Non-pigmented ciliary epithelial cell (primary cell): Measurements from ENCODE around the gene HDAC1.
"Not testable (repeated sequence)": the region's sequence is repeated elsewhere in the genome, so short reads cannot be mapped to it uniquely, and the experiment has no call there.

Experiments used
- DNase-seq: peaks from one replicate; pipeline ENCODE4 v3.0.0-alpha.2; 2010; ENCODE audit warnings: low read depth

HDAC1 gene

GRCh38 chr1:32291708-32292538 is at the start of gene HDAC1:
HDAC1 (plus strand) TSS chr1:32292083; CDS start chr1:32292170, 87 bp downstream.
- peak; percentile 51 for DNase-seq

- DNase-seq, result no peak
Observed at GRCh38 chr1:32242341-32242851, 49.5 kb upstream of the HDAC1 start.

DNA sequence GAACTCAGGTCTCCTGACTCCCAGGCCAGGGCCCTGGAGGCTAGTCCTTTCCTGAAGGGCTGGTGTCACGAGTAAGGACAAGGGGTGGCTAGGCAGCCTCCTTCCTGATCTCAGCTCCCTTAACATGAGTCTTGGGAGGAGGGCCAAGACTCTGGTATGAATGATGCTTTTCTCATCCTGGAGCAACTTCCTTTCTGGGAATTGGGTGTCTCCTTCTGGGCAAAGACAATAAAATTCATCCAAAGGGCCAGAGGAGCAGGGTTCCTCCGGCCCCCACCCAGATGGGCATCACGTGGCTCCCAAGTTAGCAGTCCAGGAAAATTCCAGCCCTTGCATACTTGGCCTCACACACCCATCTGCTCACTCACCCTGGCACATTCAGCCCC is 45.0 kb upstream of the HDAC1 start, which contains the start of gene FAM167B:
TSS of gene FAM167B (plus strand) at position 335 of the 386 bp plus-strand sequence. CDS start 200 bp downstream, outside the sequence.
- DNase-seq, result no peak

GRCh38 chr1:32247452-32247851 is 44.4 kb upstream of the HDAC1 start:
- no peak for DNase-seq

DNA sequence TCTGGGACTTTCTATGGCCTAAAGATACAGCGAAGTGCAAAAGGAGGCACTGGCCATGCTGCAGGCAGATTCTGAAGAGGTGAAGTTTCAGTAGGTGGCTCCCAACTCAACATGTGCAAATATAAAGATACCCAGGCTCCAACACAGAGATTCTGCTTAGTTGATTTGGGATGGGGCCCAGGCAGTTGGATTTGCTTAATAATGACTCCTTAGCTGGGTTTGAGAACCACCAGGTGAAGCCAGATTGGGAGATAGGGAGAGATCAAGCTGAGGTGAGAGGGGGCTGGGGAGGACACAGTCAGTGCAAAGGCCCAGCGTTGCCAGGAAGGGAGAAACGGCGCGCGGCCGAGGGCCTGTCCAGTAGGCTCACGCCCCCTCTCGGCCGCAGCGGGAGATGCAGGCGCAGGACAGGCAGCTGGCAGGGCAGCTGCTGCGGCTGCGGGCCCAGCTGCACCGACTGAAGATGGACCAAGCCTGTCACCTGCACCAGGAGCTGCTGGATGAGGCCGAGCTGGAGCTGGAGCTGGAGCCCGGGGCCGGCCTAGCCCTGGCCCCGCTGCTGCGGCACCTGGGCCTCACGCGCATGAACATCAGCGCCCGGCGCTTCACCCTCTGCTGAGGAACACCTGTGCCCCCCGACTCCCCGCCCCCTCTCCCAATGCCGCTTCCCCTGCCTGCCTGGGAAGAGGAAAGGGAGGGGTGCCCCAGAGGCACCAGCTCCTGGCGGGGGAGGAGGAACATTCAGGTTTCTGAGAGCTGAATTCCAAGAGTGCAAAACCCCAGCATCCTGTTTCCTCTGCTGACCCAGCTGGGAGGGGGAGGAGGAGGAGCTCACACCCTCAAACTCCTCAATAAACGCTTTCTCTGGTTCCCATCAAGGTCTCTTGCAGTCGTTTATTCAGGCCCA is 43.6 kb upstream of the HDAC1 start:
- DNase-seq, result no peak

GRCh38 chr1:32249831-32250525 is 41.9 kb upstream of the HDAC1 start:
- no peak for DNase-seq

- DNase-seq, result no peak
Observed at GRCh38 chr1:32250893-32251716, 40.8 kb upstream of the HDAC1 start, which contains the start of gene LCK. LCK (plus strand) TSS chr1:32251265; CDS start chr1:32274330, 23,065 bp downstream.

- DNase-seq, result no peak
Observed at GRCh38 chr1:32255072-32256071, 36.5 kb upstream of the HDAC1 start.

DNA sequence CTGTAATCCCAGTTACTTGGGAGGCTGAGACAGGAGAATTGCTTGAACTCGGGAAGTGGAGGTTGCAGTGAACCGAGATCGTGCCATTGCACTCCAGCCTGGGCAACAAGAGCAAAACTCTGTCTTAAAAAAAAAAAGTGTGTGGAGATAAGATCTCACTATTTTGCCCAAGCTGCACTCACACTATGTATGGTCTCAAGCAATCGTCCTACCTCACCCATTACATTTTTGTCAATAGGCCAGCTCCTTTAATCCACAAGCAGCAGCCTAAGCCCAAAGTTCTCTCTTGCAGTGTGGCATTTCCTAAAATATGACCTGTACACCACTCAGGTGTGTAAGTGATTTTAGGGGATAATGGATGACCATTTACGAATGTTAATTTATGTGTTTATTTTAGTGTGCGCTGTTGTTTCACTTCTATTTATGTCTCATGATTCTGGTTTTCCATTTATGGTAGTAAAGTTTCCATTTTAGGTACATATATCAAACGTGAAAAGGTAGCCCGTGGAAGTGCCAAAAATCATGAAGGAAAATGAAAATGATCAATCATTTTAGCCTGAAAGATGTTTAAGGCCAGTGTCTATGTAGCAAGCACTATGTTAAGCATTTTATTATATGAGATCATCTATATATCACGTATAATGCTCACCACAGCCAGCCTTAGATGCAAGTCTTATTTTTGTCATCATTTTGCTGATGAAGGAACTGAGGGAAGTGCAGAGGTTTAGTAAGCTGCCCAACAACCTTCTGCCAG is 35.2 kb upstream of the HDAC1 start:
- DNase-seq, result no peak

DNA sequence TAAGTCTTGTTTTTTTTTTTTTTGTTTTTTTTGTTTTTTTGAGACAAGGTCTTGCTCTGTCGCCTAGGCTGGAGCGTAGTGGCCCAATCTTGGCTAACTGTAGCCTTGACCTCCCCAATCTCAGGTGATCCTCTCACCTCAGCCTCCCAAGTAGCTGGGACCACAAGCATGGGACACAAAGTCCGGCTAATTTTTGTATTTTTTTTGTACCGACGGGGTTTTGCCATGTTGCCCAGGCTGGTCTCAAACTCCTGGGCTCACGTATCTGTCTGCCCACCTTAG is 34.7 kb upstream of the HDAC1 start:
- DNase-seq, result no peak

DNA sequence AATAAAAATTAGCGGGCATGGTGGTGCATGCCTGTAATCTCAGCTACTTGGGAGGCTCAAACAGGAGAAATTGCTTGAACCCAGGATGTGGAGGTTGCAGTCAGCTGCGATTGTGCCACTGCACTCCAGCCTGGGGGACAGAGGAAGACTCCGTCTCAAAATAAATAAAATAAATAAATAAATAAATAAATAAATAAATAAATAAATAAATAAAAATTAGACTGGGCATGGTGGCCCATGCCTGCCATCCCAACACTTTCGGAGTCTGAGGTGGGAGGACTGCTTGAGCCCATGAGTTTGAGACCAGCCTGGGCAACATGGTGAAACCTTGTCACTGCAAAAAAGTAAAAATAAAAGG is 28.7 kb upstream of the HDAC1 start:
- DNase-seq, result not testable (repeated sequence)

DNA sequence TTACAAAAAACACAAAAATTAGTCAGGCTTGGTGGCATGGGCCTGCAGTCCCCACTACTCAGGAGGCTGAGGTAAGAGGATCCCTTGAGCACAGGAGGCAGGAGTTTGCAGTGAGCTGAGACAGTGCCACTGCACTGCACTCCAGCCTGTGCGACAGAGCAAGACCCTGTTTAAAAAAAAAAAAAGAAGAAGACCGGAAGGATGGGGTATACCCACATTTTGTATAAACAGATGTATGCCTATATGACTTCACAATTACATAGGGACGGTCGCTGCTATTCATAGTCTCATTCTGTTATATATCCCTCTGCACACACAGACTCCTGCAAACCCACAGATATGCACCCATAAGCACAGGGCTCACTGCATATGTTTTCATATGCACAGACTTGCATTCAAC is 28.1 kb upstream of the HDAC1 start:
- DNase-seq, result no peak

GRCh38 chr1:32265846-32266245 is 26.0 kb upstream of the HDAC1 start:
- no peak for DNase-seq

GRCh38 chr1:32266921-32267591 is 24.8 kb upstream of the HDAC1 start:
- DNase-seq, result no peak

GRCh38 chr1:32269744-32270143 is 22.1 kb upstream of the HDAC1 start:
- no peak for DNase-seq

GRCh38 chr1:32272557-32273390 is 19.1 kb upstream of the HDAC1 start:
- DNase-seq, result no peak

DNA sequence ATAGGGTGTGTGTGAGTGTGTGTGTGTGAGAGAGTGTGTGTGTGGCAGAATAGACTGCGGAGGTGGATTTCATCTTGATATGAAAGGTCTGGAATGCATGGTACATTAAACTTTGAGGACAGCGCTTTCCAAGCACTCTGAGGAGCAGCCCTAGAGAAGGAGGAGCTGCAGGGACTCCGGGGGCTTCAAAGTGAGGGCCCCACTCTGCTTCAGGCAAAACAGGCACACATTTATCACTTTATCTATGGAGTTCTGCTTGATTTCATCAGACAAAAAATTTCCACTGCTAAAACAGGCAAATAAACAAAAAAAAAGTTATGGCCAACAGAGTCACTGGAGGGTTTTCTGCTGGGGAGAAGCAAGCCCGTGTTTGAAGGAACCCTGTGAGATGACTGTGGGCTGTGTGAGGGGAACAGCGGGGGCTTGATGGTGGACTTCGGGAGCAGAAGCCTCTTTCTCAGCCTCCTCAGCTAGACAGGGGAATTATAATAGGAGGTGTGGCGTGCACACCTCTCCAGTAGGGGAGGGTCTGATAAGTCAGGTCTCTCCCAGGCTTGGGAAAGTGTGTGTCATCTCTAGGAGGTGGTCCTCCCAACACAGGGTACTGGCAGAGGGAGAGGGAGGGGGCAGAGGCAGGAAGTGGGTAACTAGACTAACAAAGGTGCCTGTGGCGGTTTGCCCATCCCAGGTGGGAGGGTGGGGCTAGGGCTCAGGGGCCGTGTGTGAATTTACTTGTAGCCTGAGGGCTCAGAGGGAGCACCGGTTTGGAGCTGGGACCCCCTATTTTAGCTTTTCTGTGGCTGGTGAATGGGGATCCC is 18.3 kb upstream of the HDAC1 start:
- no peak for DNase-seq
